Putamen (tissue), 1 donor: Measurements from ENCODE around the gene TMEM94.
"Not testable (repeated sequence)": the region's sequence is repeated elsewhere in the genome, so short reads cannot be mapped to it uniquely, and the experiment has no call there.

ENCODE experiments used
- DNase-seq: peaks from one replicate; pipeline ENCODE4 v3.0.0-alpha.2; 2016; ENCODE audit warnings: low spot score

TMEM94 gene

GRCh38 chr17:75476752-75477489, 20.5 kb downstream of the TMEM94 start:
- DNase-seq: no peak

GRCh38 chr17:75477490-75477862, 21.0 kb downstream of the TMEM94 start:
- not testable (repeated sequence) for DNase-seq

DNA sequence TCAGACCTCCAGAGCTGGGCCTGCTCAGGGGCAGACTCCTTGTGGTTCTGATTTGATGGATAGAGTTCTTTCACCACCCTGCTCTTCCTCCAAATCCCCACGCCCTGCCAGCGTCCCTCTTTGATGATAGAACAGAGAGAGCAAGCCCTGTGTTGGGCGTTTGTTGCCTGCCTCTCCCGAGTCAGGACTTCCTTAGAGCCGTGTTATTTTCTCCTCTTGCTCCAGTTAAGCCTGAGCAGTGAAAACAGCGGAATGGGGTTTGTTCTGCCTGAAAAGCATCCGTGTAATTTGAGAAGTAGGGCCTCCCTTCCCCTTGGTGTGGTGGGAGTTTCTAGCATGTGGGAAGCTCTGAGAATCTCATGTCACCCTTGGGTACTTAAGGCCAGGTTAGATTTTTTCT, 22.1 kb downstream of the TMEM94 start:
- DNase-seq: peak; percentile 31

GRCh38 chr17:75480281-75480680, 23.8 kb downstream of the TMEM94 start:
- no peak for DNase-seq

DNA sequence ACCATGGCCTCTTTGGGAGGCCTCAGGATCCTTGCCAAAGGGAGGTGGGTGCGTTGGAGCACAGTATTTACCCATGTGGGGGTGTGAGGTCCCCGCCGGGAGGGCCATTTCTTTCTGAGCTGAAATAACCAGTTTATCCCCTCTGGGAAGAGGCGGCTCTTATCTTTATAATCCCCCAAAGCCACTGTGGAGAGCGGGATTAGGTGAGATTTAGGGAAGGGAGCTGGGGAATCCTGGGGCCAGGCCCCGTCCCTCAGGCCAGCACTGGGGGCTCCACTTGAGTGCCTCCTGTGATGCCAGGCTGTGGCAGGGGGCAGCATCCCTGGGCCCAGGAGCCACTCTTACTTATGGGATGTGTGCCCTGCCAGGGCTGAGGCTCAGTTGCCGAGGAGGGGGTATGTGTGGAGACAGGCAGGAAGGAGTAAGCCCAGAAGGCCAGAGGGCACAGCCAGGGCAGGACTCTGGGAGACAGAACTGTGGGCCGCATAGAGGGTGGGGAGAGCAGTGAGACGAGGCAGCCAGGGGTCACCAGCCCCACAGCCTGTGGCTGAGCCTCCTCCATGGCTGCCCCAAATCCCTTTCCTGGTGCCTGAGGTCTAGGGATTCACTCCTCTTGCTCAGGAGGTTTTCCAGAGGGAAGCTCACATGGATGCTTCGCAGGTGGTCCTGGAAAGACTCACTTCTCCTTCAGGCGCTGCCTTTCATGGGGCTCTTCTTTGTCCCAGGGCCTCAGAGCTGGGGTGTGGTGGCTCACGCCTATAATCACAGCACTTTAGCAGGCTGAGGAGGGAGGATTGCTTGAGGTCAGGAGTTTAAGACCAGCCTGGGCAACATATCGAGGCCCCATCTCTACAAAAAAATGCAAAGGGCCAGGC, 25.0 kb downstream of the TMEM94 start:
- DNase-seq: no peak

DNA sequence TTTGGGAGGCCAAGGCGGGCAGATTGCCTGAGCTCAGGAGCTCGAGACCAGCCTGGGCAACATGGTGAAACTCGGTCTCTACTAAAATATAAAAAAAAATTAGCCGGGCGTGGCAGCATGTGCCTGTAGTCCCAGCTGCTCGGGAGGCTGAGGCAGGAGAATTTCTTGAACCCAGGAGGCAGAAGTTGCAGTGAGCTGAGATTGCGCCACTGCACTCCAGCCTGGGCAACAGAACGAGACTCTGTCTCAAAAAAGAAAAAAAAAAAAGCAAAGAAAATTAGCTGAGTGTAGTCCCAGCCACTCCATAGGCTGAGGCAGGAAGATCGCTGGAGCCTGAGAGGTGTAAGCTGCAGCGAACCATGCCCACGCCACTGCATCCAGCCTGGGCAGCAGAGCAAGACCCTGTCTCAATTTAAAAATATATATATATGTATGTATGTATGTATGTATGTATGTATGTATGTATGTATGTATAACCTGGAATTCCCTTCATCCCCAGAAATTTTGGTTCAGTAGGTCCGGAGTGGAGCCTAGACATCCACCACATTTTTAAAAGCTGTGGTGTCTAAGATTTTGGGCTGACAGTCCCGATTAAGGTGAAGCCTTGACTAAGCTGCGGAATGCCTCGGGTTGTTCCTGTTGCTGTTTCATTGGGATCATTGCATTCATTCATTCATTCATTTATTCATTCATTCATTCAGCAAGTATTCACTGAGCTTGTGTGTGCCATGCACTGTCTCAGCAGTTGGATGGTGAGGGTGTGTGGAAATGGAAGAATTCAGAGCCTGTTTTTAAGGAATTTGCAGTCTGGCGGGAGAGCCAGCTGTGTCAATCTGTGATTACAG, 25.9 kb downstream of the TMEM94 start:
- no peak for DNase-seq

- DNase-seq: no peak
Observed at GRCh38 chr17:75485688-75486087, 29.3 kb downstream of the TMEM94 start.

GRCh38 chr17:75486151-75486550, 29.7 kb downstream of the TMEM94 start:
- no peak for DNase-seq

DNA sequence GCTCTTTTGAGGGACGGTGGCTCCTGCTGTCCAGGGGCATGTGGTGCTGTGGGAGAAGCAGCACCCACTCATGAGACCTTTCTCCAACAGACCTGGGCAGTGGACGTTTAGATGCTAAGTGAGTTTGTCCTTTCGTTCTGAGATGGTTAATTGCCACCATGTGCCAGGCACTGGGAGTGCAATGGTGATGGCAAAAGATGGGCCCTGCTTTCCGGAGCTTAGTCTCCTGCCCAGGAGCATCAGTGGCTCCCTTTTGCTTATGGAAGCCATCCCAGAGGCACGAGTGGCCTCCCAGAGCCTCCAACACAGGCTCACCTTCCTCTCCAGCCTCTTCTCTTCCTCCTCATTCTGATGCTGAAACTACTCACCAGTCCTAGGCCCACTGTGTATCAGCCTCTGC, 30.5 kb downstream of the TMEM94 start:
- no peak for DNase-seq

- DNase-seq: no peak
Observed at GRCh38 chr17:75487351-75488070, 31.1 kb downstream of the TMEM94 start.

- no peak for DNase-seq
Observed at GRCh38 chr17:75488693-75489510, 32.5 kb downstream of the TMEM94 start.

- no peak for DNase-seq
Observed at GRCh38 chr17:75489511-75489955, 33.1 kb downstream of the TMEM94 start.

GRCh38 chr17:75490173-75490743, 33.8 kb downstream of the TMEM94 start:
- DNase-seq: no peak

GRCh38 chr17:75490953-75491649, 34.7 kb downstream of the TMEM94 start:
- DNase-seq: no peak

DNA sequence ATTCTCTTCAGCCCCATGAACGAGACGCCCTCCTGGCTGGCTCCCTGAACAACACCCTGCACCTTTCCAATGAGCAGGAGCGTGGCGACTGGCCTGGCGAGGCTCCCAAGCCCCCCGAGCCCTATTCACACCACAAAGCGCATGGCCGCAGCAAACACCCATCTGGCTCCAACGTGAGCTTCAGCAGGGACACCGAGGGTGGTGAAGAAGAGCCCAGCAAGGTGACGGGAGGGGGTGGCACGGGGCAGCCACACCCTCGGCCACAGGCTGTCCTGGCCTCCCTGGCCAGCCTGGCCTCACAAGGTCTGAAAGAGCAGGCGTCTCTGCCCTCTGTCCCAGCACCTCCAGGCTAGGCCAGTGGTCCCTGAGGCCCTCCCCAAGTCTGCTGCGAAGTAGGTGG, 35.2 kb downstream of the TMEM94 start:
- DNase-seq: no peak

DNA sequence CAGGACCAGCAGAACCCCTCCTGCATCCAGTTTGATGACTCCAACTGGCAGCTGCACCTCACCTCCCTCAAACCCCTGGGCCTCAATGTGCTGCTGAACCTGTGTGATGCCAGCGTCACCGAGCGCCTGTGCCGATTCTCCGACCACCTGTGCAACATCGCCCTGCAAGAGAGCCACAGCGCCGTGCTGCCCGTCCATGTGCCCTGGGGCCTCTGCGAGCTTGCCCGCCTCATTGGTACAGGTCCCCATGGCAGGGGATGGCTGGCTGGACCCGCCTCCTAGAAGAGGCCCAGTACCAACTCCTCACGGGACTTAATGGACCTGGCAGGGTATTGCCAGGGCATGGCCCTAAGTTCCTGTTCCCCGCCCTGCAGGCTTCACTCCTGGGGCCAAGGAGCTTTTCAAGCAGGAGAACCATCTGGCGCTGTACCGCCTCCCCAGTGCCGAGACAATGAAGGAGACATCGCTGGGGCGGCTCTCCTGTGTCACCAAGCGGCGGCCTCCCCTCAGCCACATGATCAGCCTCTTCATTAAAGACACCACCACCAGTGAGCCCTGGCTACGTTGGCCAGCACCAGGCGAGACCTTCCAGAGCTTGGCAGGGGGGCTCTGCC, 36.2 kb downstream of the TMEM94 start:
- no peak for DNase-seq

GRCh38 chr17:75493476-75494129, 37.2 kb downstream of the TMEM94 start:
- DNase-seq: no peak

- no peak for DNase-seq
Observed at GRCh38 chr17:75494326-75494877, 38.0 kb downstream of the TMEM94 start.
